OCI-LY3 (cell line): Measurements from ENCODE around the gene RBPJ.

Source experiments
- H2AFZ ChIP-seq: fragments of 200-600, 300-600 bp; shearing (Covaris generic); 2 replicates; pipeline ENCODE4 v1.6.0; 2014; ENCODE audit warnings: antibody characterized with exemption, low read depth, low read length
- H3K27ac ChIP-seq: fragments of 200-600, 300-600 bp; sonication (generic); 2 replicates; pipeline ENCODE4 v1.5.1; 2014; ENCODE audit warnings: mild to moderate bottlenecking, low read length, moderate library complexity, mixed read lengths
- H3K27me3 ChIP-seq: fragments of 200-600, 300-600 bp; sonication (generic); 2 replicates; pipeline ENCODE4 v1.6.1; 2014; ENCODE audit warnings: low read depth, low read length, mixed read lengths
- H3K36me3 ChIP-seq: fragments of 200-600, 300-600 bp; sonication (generic); replicated peaks from 2 replicates; pipeline ENCODE3; 2014; ENCODE audit warnings: low read depth, low read length, mixed read lengths
- H3K4me1 ChIP-seq: fragments of 300-600, 200-600 bp; sonication (generic); 2 replicates; pipeline ENCODE4 v1.6.1; 2014; ENCODE audit warnings: low read length, mixed read lengths
- H3K4me2 ChIP-seq: fragments of 200-600, 300-600 bp; sonication (generic); 2 replicates; pipeline ENCODE4 v1.6.1; 2014; ENCODE audit warnings: low read length, mixed read lengths
- H3K4me3 ChIP-seq: fragments of 300-600, 200-600 bp; sonication (generic); 2 replicates; pipeline ENCODE4 v1.5.1; 2014; ENCODE audit warnings: antibody characterized with exemption, mild to moderate bottlenecking, low read length, moderate library complexity
- H3K79me2 ChIP-seq: fragments of 300-600, 200-600 bp; shearing (Covaris generic); 2 replicates; pipeline ENCODE4 v1.6.1; 2014; ENCODE audit warnings: mild to moderate bottlenecking, low read length, mixed read lengths
- H3K9ac ChIP-seq: fragments of 300-600, 200-600 bp; shearing (Covaris generic); 2 replicates; pipeline ENCODE4 v1.6.0; 2014; ENCODE audit warnings: mild to moderate bottlenecking, low read length, moderate library complexity
- H3K9me3 ChIP-seq: fragments of 200-600, 300-600 bp; shearing (Covaris generic); 2 replicates; pipeline ENCODE4 v1.6.1; 2014; ENCODE audit warnings: low read length, mixed read lengths; ENCODE audit not compliant: insufficient read depth
- H4K20me1 ChIP-seq: fragments of 200-600, 300-600 bp; sonication (generic); 2 replicates; pipeline ENCODE4 v1.6.1; 2016; ENCODE audit warnings: low read length, mixed read lengths; ENCODE audit not compliant: insufficient read depth
- EZH2phosphoT487 ChIP-seq: fragments of 200-600 bp; shearing (Covaris generic); IDR thresholded peaks from 2 replicates; pipeline ENCODE4 v1.6.1; 2018; ENCODE audit warnings: antibody characterized with exemption, mixed run types, low read depth
- TF ChIP-seq, protein P1 (sequence below): fragments of 200-600, 300-600 bp; sonication (generic); IDR thresholded peaks from 2 replicates; pipeline ENCODE4 v1.5.1; 2014; ENCODE audit warnings: antibody characterized with exemption, low read length, low read depth

The RBPJ gene

DNA sequence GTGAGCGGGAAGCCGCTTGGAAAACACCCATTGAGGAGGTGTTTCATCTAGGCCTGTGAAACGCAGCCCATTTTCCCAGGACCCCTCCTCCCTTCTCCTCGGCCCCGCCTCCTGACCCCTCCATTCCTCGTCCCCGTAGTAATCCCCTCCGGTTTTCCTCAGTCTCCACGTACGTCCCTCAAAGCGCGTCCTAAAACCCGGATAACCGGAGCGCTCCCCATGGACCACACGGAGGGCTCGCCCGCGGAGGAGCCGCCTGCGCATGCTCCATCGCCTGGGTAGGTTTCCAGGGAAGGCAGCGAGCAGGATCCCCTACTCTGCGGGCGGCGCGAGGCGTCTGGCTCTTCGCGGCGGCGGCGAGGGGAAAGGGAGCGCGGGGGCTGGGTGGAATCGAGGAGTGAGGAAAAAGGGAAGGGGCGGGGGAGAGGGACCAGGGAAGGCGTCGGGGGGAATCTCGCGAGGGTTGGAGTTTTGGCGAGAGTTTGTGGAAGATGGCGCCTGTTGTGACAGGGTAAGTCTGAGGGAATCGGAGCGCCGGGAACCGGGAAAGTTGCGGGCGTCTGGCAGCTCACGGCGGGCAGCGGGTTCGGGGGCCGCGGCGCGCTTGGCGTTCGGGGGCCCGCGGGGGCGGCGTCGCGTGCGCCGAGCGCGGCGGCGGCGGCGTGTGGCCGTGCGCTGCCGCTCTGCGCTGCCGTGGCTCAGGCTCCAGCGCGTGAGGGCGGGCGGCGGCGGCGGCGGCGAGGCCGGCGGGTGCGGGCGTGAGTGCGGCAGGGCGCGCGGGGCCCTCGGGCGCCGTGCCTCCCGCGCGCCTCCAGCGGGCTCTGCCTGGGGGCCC, at the start of gene RBPJ:
RBPJ (plus strand) TSS at position 477 of the 835 bp plus-strand sequence; CDS start at position 492, 15 bp downstream.
- H3K27me3 ChIP-seq: no peaks in the 10 kb centered on the region
- H3K9me3 ChIP-seq: 0 out of 2 replicates have a peak, but pooled peaks cover 4% of the 10 kb centered on the region
- TF ChIP-seq EZH2phosphoT487: no peak
- TF ChIP-seq, protein P1, sequence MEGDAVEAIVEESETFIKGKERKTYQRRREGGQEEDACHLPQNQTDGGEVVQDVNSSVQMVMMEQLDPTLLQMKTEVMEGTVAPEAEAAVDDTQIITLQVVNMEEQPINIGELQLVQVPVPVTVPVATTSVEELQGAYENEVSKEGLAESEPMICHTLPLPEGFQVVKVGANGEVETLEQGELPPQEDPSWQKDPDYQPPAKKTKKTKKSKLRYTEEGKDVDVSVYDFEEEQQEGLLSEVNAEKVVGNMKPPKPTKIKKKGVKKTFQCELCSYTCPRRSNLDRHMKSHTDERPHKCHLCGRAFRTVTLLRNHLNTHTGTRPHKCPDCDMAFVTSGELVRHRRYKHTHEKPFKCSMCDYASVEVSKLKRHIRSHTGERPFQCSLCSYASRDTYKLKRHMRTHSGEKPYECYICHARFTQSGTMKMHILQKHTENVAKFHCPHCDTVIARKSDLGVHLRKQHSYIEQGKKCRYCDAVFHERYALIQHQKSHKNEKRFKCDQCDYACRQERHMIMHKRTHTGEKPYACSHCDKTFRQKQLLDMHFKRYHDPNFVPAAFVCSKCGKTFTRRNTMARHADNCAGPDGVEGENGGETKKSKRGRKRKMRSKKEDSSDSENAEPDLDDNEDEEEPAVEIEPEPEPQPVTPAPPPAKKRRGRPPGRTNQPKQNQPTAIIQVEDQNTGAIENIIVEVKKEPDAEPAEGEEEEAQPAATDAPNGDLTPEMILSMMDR: no peak
- peaks cover 30% of the 10 kb centered on the region for H4K20me1 ChIP-seq
- H3K27ac ChIP-seq: peak within 1 kb of the TSS; percentile 95
- H3K4me2 ChIP-seq: peak within 1 kb of the TSS; percentile 96
- H3K9ac ChIP-seq: peak within 1 kb of the TSS; percentile 97
- H3K4me1 ChIP-seq: peaks cover 39% of the 10 kb centered on the region
- H2AFZ ChIP-seq: peak within 1 kb of the TSS; percentile 79
- H3K36me3 ChIP-seq: peaks cover 10% of the 10 kb centered on the region
- H3K79me2 ChIP-seq: peaks cover 65% of the 10 kb centered on the region
- peak within 1 kb of the TSS; percentile 98 for H3K4me3 ChIP-seq

DNA sequence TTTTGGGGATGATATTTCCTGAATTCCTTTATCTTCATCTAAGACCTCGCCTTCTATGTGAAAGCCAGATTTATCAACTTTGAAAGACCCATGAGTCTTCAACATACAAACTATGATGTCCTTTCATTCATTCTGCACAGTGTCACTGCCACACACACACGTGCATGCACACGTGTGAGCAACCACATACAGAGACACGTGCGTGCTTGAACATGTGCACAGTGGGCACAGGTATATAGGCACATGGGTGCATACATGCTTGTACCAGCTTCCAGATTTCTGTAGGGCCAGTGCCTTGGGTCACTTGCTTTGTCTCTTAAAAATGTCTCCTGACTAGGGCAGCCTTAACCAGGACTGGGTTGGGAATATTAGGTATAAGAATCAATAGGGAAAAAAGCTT, 49.1 kb upstream of the RBPJ start:
- no peaks in the 10 kb centered on the region for H3K36me3 ChIP-seq
- H3K27me3 ChIP-seq: no peaks in the 10 kb centered on the region
- TF ChIP-seq, protein P1: no peak
- no peak for TF ChIP-seq EZH2phosphoT487

DNA sequence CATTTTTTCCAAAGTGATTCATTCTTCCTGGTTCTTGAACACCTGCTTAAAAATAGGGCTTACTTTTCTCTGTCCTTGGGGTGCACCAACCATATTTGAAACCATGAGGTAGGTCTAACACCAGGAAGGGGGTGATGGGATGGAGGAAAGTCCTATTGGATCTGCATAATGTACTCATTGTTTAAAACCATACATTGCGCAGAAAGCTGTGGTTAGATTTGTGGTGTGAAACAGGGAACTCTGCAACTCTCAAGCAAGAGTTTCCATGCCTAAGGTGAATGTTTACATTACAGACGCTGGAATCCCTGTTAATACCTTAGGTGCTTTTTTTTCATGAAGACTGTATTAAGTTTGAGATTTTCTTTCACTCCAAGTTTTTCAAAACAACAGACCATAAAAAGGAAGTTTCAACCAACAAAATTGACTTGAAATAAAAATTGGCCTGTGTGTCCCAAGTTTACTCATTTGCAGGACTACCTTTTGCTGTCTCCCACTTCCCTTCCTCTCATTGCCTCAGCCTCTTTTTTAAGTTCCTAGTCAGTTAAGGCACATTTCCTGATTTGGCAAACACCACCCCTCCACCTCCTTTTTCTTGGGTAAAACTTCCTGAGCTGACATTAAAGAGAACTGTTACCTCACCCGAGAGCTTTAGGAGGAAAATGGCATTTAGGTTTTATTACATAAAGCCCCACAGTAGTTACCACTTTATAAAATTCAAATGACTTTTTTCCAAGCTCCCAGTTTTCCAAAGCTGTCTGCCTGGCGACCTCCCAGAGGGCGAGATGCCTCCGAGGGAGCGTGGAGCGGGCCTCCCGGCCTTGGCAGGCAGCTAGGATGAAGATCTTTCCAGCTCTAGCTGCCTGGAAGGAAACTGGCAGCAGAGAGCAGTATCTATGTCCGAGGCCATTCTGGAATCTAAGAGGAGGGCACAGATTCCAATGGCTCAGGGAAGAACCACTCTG, 47.9 kb upstream of the RBPJ start:
- H4K20me1 ChIP-seq: no peaks in the 10 kb centered on the region
- H3K79me2 ChIP-seq: no peaks in the 10 kb centered on the region
- no peaks in the 10 kb centered on the region for H3K27me3 ChIP-seq
- peak overlapping the region; percentile 37 for H3K4me3 ChIP-seq
- no peak overlapping the region for H3K27ac ChIP-seq
- H3K9ac ChIP-seq: no peak overlapping the region
- H3K9me3 ChIP-seq: no peaks in the 10 kb centered on the region
- H3K4me1 ChIP-seq: peaks cover 26% of the 10 kb centered on the region
- peak overlapping the region; percentile 71 for H3K4me2 ChIP-seq
- H2AFZ ChIP-seq: peak overlapping the region; percentile 69
- no peak for TF ChIP-seq EZH2phosphoT487
- H3K36me3 ChIP-seq: no peaks in the 10 kb centered on the region

More for the DNA sequence above, 49.1 kb upstream of the RBPJ start:
- Histone ChIP-seq H4K20me1 (no peaks in the 10 kb centered on the region), H3K79me2 (no peaks in the 10 kb centered on the region), H3K4me1 (peaks cover 26% of the 10 kb centered on the region), H3K27ac (no peak overlapping the region), H3K4me3 (no peak overlapping the region), H2AFZ (no peak overlapping the region), H3K9ac (no peak overlapping the region), H3K9me3 (no peaks in the 10 kb centered on the region), H3K4me2 (no peak overlapping the region)

DNA sequence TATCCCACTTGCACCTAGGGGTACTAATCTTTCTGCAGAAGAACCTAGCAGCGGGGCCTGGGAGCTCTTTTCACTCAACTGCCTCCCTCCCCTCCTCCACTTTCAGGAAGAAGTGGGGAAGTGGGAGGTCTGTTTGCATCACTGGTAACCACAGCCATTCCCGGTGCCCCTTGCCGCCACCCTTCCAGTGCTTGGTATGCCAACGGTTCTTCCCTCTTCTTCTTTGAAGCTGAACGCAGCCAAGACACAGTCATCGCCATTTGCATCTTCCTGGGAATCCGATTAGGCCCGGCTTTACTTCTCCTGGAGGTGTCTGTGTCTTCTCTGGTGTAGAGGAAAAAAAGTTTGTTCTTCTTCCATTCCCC, 47.2 kb upstream of the RBPJ start:
- Histone ChIP-seq H3K4me3 (peak overlapping the region; percentile 37), H3K27me3 (no peaks in the 10 kb centered on the region), H3K4me1 (peaks cover 20% of the 10 kb centered on the region), H3K9ac (no peak overlapping the region), H2AFZ (peak overlapping the region; percentile 69), H3K27ac (no peak overlapping the region), H4K20me1 (no peaks in the 10 kb centered on the region), H3K9me3 (no peaks in the 10 kb centered on the region), H3K79me2 (no peaks in the 10 kb centered on the region), H3K4me2 (peak overlapping the region; percentile 71), H3K36me3 (no peaks in the 10 kb centered on the region)
- no peak for TF ChIP-seq EZH2phosphoT487
- TF ChIP-seq, protein P1: no peak
